ENCODE results near the gene VAMP2.
A peak's percentile ranks its signal among the peaks of the same experiment; 100 is the strongest.

Gene VAMP2

GRCh38 chr17:8206536-8206935 is 43.8 kb upstream of the VAMP2 start:
- Histone ChIP-seq H4K20me1 (ENCODE audit: insufficient read depth, low read length) (no peaks in the 10 kb centered on the region), H2AFZ (ENCODE audit: low read depth, low read length) (no peak overlapping the region), H3K27ac (ENCODE audit: low read length) (no peak overlapping the region), H3K27me3 (ENCODE audit: low read depth, low read length) (no peaks in the 10 kb centered on the region), H3K36me3 (replicated peaks; ENCODE audit: low read depth, low read length) (peaks cover 38% of the 10 kb centered on the region), H3K9ac (ENCODE audit: low read length) (no peak overlapping the region), H3K4me2 (ENCODE audit: low read length) (no peak overlapping the region), H3K4me1 (ENCODE audit: low read length) (peaks cover 14% of the 10 kb centered on the region), H3K79me2 (ENCODE audit: low read length) (peaks cover 35% of the 10 kb centered on the region), H3K9me3 (ENCODE audit: insufficient read depth, low read length) (no peaks in the 10 kb centered on the region), H3K4me3 (ENCODE audit: low read length) (no peak overlapping the region)
- TF ChIP-seq EZH2phosphoT487 (IDR thresholded peaks at IDR 0.05; ENCODE audit: low read depth), result no peak
- TF ChIP-seq, protein P1, sequence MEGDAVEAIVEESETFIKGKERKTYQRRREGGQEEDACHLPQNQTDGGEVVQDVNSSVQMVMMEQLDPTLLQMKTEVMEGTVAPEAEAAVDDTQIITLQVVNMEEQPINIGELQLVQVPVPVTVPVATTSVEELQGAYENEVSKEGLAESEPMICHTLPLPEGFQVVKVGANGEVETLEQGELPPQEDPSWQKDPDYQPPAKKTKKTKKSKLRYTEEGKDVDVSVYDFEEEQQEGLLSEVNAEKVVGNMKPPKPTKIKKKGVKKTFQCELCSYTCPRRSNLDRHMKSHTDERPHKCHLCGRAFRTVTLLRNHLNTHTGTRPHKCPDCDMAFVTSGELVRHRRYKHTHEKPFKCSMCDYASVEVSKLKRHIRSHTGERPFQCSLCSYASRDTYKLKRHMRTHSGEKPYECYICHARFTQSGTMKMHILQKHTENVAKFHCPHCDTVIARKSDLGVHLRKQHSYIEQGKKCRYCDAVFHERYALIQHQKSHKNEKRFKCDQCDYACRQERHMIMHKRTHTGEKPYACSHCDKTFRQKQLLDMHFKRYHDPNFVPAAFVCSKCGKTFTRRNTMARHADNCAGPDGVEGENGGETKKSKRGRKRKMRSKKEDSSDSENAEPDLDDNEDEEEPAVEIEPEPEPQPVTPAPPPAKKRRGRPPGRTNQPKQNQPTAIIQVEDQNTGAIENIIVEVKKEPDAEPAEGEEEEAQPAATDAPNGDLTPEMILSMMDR (IDR thresholded peaks at IDR 0.05; ENCODE audit: low read depth, low read length), result no peak

GRCh38 chr17:8204761-8205555 is 42.2 kb upstream of the VAMP2 start:
- H4K20me1 ChIP-seq (ENCODE audit: insufficient read depth, low read length), result no peaks in the 10 kb centered on the region
- H3K9me3 ChIP-seq (ENCODE audit: insufficient read depth, low read length), result no peaks in the 10 kb centered on the region
- peaks cover 27% of the 10 kb centered on the region for H3K79me2 ChIP-seq (ENCODE audit: low read length)
- H3K9ac ChIP-seq (ENCODE audit: low read length), result no peak overlapping the region
- TF ChIP-seq EZH2phosphoT487 (IDR thresholded peaks at IDR 0.05; ENCODE audit: low read depth), result no peak
- TF ChIP-seq, protein P1 (IDR thresholded peaks at IDR 0.05; ENCODE audit: low read depth, low read length), result no peak
- peaks cover 9% of the 10 kb centered on the region for H3K4me1 ChIP-seq (ENCODE audit: low read length)
- H3K4me2 ChIP-seq (ENCODE audit: low read length), result no peak overlapping the region
- H2AFZ ChIP-seq (ENCODE audit: low read depth, low read length), result no peak overlapping the region
- H3K27ac ChIP-seq (ENCODE audit: low read length), result no peak overlapping the region
- H3K27me3 ChIP-seq (ENCODE audit: low read depth, low read length), result no peaks in the 10 kb centered on the region
- peaks cover 42% of the 10 kb centered on the region for H3K36me3 ChIP-seq (replicated peaks; ENCODE audit: low read depth, low read length)
- no peak overlapping the region for H3K4me3 ChIP-seq (ENCODE audit: low read length)

GRCh38 chr17:8192070-8192815 is 29.5 kb upstream of the VAMP2 start:
- no peak overlapping the region for H2AFZ ChIP-seq (ENCODE audit: low read depth, low read length)

More at GRCh38 chr17:8192070-8192815, 29.5 kb upstream of the VAMP2 start:
- Histone ChIP-seq H3K27ac (ENCODE audit: low read length) (no peak overlapping the region), H4K20me1 (ENCODE audit: insufficient read depth, low read length) (peaks cover 11% of the 10 kb centered on the region), H3K4me3 (ENCODE audit: low read length) (no peak overlapping the region), H3K4me2 (ENCODE audit: low read length) (peak overlapping the region; percentile 49), H3K9me3 (ENCODE audit: insufficient read depth, low read length) (no peaks in the 10 kb centered on the region), H3K9ac (ENCODE audit: low read length) (no peak overlapping the region), H3K27me3 (ENCODE audit: low read depth, low read length) (no peaks in the 10 kb centered on the region), H3K79me2 (ENCODE audit: low read length) (peaks cover 7% of the 10 kb centered on the region; the same call in 1 of the 2 replicates), H3K36me3 (replicated peaks; ENCODE audit: low read depth, low read length) (no peaks in the 10 kb centered on the region), H3K4me1 (ENCODE audit: low read length) (peaks cover 44% of the 10 kb centered on the region)
- no peak for TF ChIP-seq EZH2phosphoT487 (IDR thresholded peaks at IDR 0.05; ENCODE audit: low read depth)
- TF ChIP-seq, protein P1 (IDR thresholded peaks at IDR 0.05; ENCODE audit: low read depth, low read length), result no peak

All from OCI-LY3 (cell line).